Activated CD4-positive, alpha-beta memory T cell treated with anti-CD3 and anti-CD28 coated beads, Interleukin-2, amount 10 ng/mL, durations not matched to agents 7 days and 5 days (primary cell): Measurements from ENCODE around the gene JAM3. TPM values are rescaled to one million over a fixed set of nuclear protein-coding genes. Genes with fewer than 3 reads are reported as not detected.
"Not testable (repeated sequence)": the region's sequence is repeated elsewhere in the genome, so short reads cannot be mapped to it uniquely, and the experiment has no call there.

Experiments
- CTCF ChIA-PET: fragments of 350-600 bp; sonication (Branson Sonifier 250); formaldehyde crosslinking; loops from one replicate; lab custom pipeline; 2021; ENCODE audit warnings: antibody characterized with exemption, inconsistent platforms; lab: Charles Lee
- POLR2A ChIA-PET: fragments of 350-600 bp; sonication (Branson Sonifier 250); formaldehyde crosslinking; loops from one replicate; lab custom pipeline; 2021; ENCODE audit warnings: antibody characterized with exemption; lab: Charles Lee
- DNase-seq: peaks from one replicate; pipeline ENCODE4 v3.0.0-alpha.2; 2020
- H3K27ac Mint-ChIP-seq: one replicate; pipeline ENCODE4 v1.8.0; 2021; ENCODE audit warnings: mild to moderate bottlenecking, mixed read lengths
- H3K27me3 Mint-ChIP-seq: one replicate; pipeline ENCODE4 v1.8.0; 2021; ENCODE audit warnings: mixed read lengths
- H3K36me3 Mint-ChIP-seq: one replicate; pipeline ENCODE4 v1.8.0; 2021; ENCODE audit warnings: low read depth, mixed read lengths
- H3K4me1 Mint-ChIP-seq: one replicate; pipeline ENCODE4 v1.8.0; 2021; ENCODE audit warnings: mixed read lengths
- H3K4me3 Mint-ChIP-seq: one replicate; pipeline ENCODE4 v1.8.0; 2021; ENCODE audit warnings: mild to moderate bottlenecking, mixed read lengths
- H3K9me3 Mint-ChIP-seq: one replicate; pipeline ENCODE4 v1.8.0; 2021; ENCODE audit warnings: mixed read lengths
- total RNA-seq, 2 experiments: library from RNA; stranded (reverse); gene quantifications; one replicate each; pipeline ENCODE4 v1.2.3, GENCODE V29; 2021

Gene JAM3
- total RNA-seq, 2 experiments from 2014 or later = 4.5 to 5.1 TPM

DNA sequence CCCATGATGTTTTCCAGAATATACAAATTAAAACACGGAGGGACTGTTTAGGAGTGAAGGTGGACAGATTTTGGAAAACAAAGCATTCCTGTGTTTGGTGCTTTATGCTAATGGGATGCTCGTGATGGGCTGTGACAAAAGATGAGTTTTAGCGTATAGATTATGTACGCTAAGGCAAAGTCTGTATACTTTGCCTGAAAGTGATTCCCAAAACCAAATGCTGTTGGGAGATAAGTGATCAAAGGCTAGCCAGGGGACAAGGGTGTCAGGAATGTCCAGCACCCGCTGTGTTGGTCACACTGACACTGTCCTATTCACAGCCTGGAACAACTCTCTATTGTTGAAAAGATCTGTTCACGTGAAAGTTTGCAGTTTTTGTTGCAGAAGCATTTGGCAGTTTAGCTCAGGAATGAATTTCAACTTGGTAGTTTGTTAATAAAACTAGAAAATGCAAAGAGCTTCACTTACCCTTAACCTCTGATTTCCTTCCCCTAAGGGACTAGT, 1.5 kb downstream of the JAM3 start:
- Mint-ChIP-seq H3K36me3 (no peaks in the 10 kb centered on the region), H3K9me3 (no peaks in the 10 kb centered on the region), H3K27ac (no peak overlapping the region), H3K27me3 (peaks cover 59% of the 10 kb centered on the region), H3K4me3 (no peak overlapping the region), H3K4me1 (peaks cover 7% of the 10 kb centered on the region)
- ChIA-PET POLR2A (interaction anchor here (1.2 kb wide), 1 partner anchor 155 kb away, joined by 3 read pairs; the partner anchor contains the start of gene VPS26B), CTCF (interaction anchor here (3.2 kb wide), 1 partner anchor 20 kb away, joined by 19 read pairs; no protein-coding TSS in a partner anchor)
- DNase-seq = no peak

DNA sequence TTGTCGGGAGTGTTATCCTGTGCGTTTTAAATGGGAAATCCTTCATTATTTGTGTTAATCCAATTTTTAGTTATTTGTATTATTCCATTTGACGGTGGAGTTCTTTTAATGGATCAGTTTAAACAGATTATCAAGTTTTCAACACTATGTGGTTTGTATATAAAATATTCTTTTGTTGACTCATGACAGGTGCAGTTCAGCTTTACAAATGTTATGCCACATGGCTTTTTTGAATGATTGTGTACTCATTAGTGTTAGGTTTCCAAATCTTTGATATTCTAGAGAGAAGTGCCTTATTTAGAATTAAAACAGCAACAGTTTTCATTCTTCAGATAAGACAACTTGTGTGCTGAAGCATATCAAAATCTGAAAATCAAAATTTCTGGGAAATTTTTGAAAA, 2.4 kb downstream of the JAM3 start:
- peaks cover 56% of the 10 kb centered on the region for H3K27me3 Mint-ChIP-seq
- ChIA-PET POLR2A (interaction anchor here (1.2 kb wide), 1 partner anchor 154 kb away, joined by 3 read pairs; the partner anchor contains the start of gene VPS26B), CTCF (interaction anchor here (1.3 to 1.4 kb wide), 3 partner anchors 17 to 27 kb away, joined by 3 to 6 read pairs (median 5); no protein-coding TSS in a partner anchor)

DNA sequence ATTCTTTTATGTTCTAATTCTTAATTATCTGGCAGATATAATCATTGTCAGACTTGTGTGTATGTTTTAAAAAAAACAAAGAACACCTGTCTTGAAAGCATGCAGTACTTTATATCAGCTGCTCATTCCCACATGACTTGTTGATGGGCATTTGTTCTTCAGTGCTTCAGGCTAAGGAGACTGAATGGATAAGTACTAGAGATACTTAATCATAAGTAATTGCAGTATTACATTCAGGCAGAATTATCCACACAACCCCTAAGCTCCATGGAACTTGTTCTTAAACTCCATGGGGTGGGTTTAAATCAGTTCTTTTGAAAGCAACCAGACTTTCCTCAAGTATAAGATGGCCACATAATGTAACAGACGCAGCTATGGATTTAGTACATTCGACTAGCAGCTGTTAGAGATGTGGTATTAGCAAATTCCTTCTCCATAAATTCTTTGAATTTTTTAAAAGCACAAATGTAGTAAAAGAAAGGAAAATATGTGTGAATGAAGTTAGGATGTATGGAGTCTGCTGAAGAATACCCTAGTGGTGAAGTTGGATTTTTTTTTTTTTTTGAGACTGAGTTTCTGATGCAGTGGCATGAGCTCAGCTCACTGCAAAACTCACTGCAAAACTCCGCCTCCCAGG, 3.0 kb downstream of the JAM3 start:
- no peaks in the 10 kb centered on the region for H3K9me3 Mint-ChIP-seq
- H3K4me1 Mint-ChIP-seq = peaks cover 7% of the 10 kb centered on the region
- POLR2A ChIA-PET = no interaction called here
- CTCF ChIA-PET = interaction anchor here (1.3 to 1.4 kb wide), 3 partner anchors 18 to 26 kb away, joined by 3 to 6 read pairs (median 5); no protein-coding TSS in a partner anchor
- H3K27me3 Mint-ChIP-seq = peaks cover 53% of the 10 kb centered on the region
- H3K36me3 Mint-ChIP-seq = no peaks in the 10 kb centered on the region
- no peak for DNase-seq
- no peak overlapping the region for H3K4me3 Mint-ChIP-seq
- H3K27ac Mint-ChIP-seq = no peak overlapping the region

More for the DNA sequence above, 2.4 kb downstream of the JAM3 start:
- no peak for DNase-seq
- H3K36me3 Mint-ChIP-seq = no peaks in the 10 kb centered on the region
- H3K4me3 Mint-ChIP-seq = no peak overlapping the region
- H3K27ac Mint-ChIP-seq = no peak overlapping the region
- no peaks in the 10 kb centered on the region for H3K9me3 Mint-ChIP-seq
- peaks cover 7% of the 10 kb centered on the region for H3K4me1 Mint-ChIP-seq

DNA sequence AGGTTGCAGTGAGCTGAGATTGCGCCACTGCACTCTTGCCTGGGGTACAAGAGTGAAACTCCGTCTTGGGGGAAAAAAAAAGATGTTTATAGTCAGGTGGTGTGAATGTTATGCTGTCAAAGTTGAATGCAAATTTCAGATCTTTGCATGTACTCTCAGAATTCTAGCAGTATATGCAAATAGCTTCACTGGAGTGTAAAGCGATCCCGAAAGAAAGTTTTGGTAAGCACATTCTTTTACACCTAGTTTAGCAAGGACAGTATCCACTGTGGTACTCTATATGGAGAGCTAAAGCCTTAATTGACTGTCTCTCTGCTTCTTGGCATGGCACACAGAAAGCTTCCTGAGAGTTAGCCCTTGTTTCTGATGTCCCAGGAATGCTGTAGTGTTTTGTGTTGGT, 4.0 kb downstream of the JAM3 start:
- Mint-ChIP-seq H3K36me3 (no peaks in the 10 kb centered on the region), H3K27me3 (peaks cover 45% of the 10 kb centered on the region), H3K9me3 (no peaks in the 10 kb centered on the region), H3K4me3 (no peak overlapping the region), H3K27ac (no peak overlapping the region), H3K4me1 (peaks cover 7% of the 10 kb centered on the region)
- ChIA-PET CTCF (interaction anchor here (1.3 kb wide), 2 partner anchors 23 to 25 kb away, joined by 5 to 6 read pairs; no protein-coding TSS in a partner anchor), POLR2A (interaction anchor here (0.6 kb wide), 1 partner anchor 36 kb away, joined by 3 read pairs; no protein-coding TSS in a partner anchor)
- no peak for DNase-seq

DNA sequence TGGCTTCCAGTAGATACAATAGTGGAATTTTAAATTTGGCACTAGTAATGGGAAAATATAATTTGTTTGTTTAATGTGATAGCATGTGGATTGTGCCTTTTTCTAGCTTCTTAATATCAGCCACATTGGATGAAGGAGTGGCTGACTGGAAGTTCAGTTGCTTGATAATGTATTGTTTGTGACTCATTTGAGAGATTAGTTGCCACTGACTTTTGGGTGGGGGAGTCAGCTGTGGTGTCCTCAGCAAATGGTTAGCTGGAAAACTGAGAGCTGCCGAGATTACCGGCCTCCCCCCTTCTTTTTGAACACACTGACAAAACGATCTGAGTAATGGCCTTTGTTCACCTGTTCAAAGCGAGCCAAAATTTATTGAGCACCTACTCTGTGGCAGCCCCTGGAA, 5.5 kb downstream of the JAM3 start:
- H3K4me3 Mint-ChIP-seq = no peak overlapping the region
- no peak for DNase-seq
- H3K36me3 Mint-ChIP-seq = no peaks in the 10 kb centered on the region
- H3K4me1 Mint-ChIP-seq = no peaks in the 10 kb centered on the region
- H3K9me3 Mint-ChIP-seq = no peaks in the 10 kb centered on the region
- ChIA-PET POLR2A (no interaction called here), CTCF (interaction anchor here (0.6 kb wide), 1 partner anchor 65 kb away, joined by 4 read pairs; no protein-coding TSS in a partner anchor)
- H3K27me3 Mint-ChIP-seq = peaks cover 38% of the 10 kb centered on the region
- no peak overlapping the region for H3K27ac Mint-ChIP-seq

DNA sequence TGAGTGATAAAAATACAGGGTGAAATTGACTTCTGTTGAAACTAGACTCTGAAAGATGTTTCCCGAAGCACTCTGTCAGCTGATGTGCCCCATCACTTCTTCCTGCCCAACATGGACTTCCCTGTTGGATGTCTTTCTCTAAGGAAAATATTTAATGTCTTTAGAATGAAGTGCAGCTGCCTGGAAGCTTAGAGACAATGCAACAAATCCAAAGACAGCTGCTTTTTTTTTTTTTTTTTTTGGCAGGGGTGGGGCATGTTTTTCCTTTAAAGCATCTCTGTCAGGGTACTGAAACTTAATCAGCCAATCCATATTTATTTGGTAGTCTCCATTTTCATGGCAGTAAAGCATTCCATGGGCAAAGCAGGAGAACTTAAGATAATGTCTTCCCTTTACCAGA, 5.9 kb downstream of the JAM3 start:
- H3K36me3 Mint-ChIP-seq = no peaks in the 10 kb centered on the region
- DNase-seq = no peak
- no peaks in the 10 kb centered on the region for H3K4me1 Mint-ChIP-seq
- POLR2A ChIA-PET = no interaction called here
- no peak overlapping the region for H3K27ac Mint-ChIP-seq
- H3K4me3 Mint-ChIP-seq = no peak overlapping the region
- no peaks in the 10 kb centered on the region for H3K9me3 Mint-ChIP-seq
- CTCF ChIA-PET = interaction anchor here (0.6 to 1.5 kb wide), 2 partner anchors 24 to 65 kb away, joined by 4 to 6 read pairs; no protein-coding TSS in a partner anchor
- H3K27me3 Mint-ChIP-seq = peaks cover 36% of the 10 kb centered on the region

DNA sequence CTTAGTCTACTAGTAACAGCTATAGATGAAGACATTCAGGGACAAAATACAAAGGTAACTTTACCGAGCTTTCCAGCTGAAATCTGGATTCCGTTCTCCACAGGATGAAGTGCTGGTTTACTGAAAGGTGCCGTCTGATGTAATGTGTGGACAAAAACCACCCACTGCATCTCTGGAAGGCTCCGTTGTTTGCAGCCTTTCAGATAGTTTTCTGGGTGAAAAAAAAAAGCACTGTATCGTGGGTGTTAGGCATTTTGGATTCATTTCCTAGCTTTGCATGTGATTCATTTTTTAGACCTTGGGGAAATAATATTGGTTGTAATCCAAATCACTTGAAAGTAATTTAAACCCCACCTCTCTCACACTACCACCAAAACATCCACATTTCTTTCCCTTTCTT, 10.4 kb downstream of the JAM3 start:
- no peak overlapping the region for H3K4me3 Mint-ChIP-seq
- peaks cover 10% of the 10 kb centered on the region for H3K27me3 Mint-ChIP-seq
- no peak for DNase-seq
- POLR2A ChIA-PET = no interaction called here
- CTCF ChIA-PET = interaction anchor here (2.2 kb wide), 1 partner anchor 29 kb away, joined by 6 read pairs; no protein-coding TSS in a partner anchor
- H3K9me3 Mint-ChIP-seq = peaks cover 16% of the 10 kb centered on the region
- H3K36me3 Mint-ChIP-seq = peaks cover 5% of the 10 kb centered on the region
- H3K27ac Mint-ChIP-seq = no peak overlapping the region
- no peaks in the 10 kb centered on the region for H3K4me1 Mint-ChIP-seq

DNA sequence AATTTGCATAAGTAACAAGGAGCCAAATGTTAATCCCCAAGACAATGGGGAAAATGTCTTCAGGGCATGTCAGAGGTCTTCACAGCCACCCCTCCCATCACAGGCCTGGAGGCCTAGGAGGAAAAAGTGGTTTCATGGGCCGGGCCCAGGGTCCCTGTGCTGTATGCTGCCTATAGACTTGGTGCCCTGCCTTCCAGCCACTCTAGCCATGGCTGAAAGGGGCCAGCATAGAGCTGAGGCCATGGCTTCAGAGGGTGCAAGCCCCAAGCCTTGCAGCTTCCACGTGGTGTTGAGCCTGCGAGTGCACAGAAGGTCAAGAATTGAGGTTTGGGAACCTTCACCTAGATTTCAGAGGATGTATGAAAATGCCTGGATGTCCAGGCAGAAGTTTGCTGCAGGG, 12.4 kb downstream of the JAM3 start:
- H3K27ac Mint-ChIP-seq, POLR2A ChIA-PET: not testable (repeated sequence)
- peaks cover 16% of the 10 kb centered on the region for H3K9me3 Mint-ChIP-seq

DNA sequence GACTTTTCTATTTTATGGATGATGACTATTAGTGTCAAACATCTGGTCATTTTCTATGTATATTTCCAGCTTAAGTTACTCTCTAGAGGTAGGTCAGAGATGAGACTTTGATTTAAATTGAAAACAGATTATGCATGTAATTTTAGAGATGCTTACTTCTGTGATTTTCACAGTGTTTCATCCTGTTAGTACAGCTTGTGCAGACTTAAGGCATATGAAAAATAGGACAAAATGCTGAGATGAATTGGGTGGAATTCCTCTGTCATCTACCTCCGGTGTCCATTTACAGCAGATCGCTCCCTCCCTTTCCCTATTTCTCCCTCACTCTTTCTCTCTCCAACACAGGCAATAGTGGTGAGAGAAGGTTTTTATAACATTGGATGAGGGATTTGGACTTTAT, 14.1 kb downstream of the JAM3 start:
- ChIA-PET CTCF (interaction anchor here (2.0 to 2.1 kb wide), 2 partner anchors 16 to 32 kb away, joined by 7 to 11 read pairs; no protein-coding TSS in a partner anchor), POLR2A (no interaction called here)
- H3K9me3 Mint-ChIP-seq = peaks cover 16% of the 10 kb centered on the region
- H3K4me3 Mint-ChIP-seq = no peak overlapping the region
- no peaks in the 10 kb centered on the region for H3K4me1 Mint-ChIP-seq
- no peak for DNase-seq
- H3K36me3 Mint-ChIP-seq = peaks cover 5% of the 10 kb centered on the region
- no peak overlapping the region for H3K27ac Mint-ChIP-seq
- H3K27me3 Mint-ChIP-seq = peaks cover 2% of the 10 kb centered on the region

More for the DNA sequence above, 12.4 kb downstream of the JAM3 start:
- not testable (repeated sequence) for DNase-seq, H3K4me1 Mint-ChIP-seq, H3K4me3 Mint-ChIP-seq, H3K36me3 Mint-ChIP-seq, H3K27me3 Mint-ChIP-seq
- CTCF ChIA-PET = interaction anchor here (2.1 kb wide), 1 partner anchor 31 kb away, joined by 11 read pairs; no protein-coding TSS in a partner anchor

DNA sequence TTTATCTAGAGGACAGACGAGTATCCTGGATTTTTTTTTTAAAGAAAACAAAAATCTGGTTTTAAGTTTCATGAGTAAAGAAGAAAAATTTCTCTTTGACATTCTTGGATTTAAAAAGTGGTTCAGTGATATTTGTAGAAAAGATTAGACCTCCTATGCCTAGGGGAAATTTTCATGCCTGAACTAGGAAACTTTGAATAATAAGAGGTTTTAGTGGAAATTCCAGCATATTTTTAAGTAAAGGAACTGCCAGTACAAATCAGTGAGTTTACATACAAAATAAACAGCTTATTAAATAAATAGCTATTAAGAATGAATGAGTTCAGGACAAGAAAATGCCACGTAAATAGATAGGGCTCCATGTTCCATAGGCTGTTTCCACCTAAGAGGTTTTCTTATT, 17.5 kb downstream of the JAM3 start:
- Mint-ChIP-seq H3K36me3 (no peaks in the 10 kb centered on the region), H3K27me3 (peaks cover 2% of the 10 kb centered on the region), H3K9me3 (peaks cover 10% of the 10 kb centered on the region), H3K4me3 (no peak overlapping the region), H3K27ac (no peak overlapping the region), H3K4me1 (no peaks in the 10 kb centered on the region)
- CTCF ChIA-PET = interaction anchor here (1.8 kb wide), 1 partner anchor 36 kb away, joined by 10 read pairs; no protein-coding TSS in a partner anchor
- POLR2A ChIA-PET = no interaction called here
- no peak for DNase-seq

DNA sequence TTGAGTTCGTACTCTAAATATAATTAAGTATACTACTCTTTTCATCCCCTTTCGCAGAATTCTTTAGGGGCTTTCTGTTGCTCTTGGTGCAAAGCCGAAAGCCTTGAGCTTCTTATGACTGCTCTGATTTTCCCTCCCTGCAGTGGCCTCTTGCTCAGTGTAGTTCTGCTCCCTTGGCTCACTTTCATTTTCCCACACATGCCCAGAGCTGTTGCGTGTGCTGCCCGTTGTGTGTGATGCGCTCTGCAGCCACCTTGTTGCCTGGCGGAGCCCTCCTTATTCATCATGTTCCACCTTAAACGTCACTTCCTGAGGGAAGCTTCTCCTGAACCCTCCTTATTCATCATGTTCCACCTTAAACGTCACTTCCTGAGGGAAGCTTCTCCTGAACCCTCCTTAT, 23.1 kb downstream of the JAM3 start:
- H3K27me3 Mint-ChIP-seq, H3K9me3 Mint-ChIP-seq, H3K36me3 Mint-ChIP-seq, H3K4me1 Mint-ChIP-seq, CTCF ChIA-PET, POLR2A ChIA-PET, DNase-seq, H3K27ac Mint-ChIP-seq, H3K4me3 Mint-ChIP-seq: not testable (repeated sequence)

DNA sequence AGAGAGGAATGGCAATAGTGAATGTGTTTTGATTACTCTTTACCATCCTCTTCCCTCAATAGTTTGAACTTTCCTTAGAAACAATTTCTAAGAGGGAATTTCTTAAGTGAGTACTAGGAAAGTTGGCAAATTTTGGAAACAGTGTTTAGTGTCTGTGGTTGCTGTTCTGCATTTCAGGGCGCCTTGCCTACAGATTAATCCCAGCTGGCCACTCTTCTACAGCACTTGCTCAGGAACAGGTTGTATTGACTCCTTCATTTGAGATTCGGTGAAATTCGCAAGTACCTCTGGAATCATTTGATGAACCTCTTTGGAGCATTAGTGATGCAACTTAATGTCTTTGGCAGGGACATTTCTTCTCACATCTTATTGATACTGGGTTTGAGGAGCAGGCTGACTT, 28.3 kb downstream of the JAM3 start:
- H3K4me1 Mint-ChIP-seq = no peaks in the 10 kb centered on the region
- no peak overlapping the region for H3K27ac Mint-ChIP-seq
- no peak for DNase-seq
- CTCF ChIA-PET = interaction anchor here (1.1 kb wide), 1 partner anchor 46 kb away, joined by 3 read pairs; no protein-coding TSS in a partner anchor
- H3K36me3 Mint-ChIP-seq = no peaks in the 10 kb centered on the region
- H3K9me3 Mint-ChIP-seq = no peaks in the 10 kb centered on the region
- H3K27me3 Mint-ChIP-seq = peaks cover 4% of the 10 kb centered on the region
- H3K4me3 Mint-ChIP-seq = no peak overlapping the region
- POLR2A ChIA-PET = no interaction called here

DNA sequence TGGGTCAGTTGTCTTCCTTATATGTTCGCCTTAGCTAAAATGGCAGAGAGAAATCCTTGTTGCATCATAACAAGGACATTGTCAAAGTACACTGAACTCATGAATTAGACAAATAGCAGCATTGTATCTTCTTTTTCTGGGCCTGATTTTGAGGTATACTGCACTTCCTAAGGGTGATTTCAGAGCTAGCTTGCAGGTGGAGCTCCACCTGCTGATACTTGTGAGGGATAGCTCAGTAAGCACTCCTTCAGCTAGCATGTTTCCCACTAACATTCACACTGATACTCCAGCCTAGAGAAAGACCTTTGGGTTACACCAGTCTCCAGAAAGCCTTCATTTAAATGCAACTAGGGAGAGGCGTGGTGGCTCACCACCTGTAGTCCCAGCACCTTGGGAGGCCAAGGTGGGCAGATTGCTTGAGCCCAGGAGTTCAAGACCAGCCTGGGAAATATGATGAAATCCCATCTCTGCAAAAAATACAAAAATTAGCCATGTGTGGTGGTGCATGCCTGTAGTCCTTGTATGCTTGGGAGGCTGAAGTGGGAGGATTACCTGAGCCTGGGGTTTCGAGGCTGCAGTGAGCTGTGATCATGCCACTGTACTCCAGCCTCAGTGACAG, 29.8 kb downstream of the JAM3 start:
- DNase-seq = no peak
- ChIA-PET CTCF (interaction anchor here (0.8 to 2.4 kb wide), 11 partner anchors 15 to 171 kb away, joined by 3 to 34 read pairs (median 3); no protein-coding TSS in a partner anchor), POLR2A (interaction anchor here (1.0 kb wide), 1 partner anchor 40 kb away, joined by 3 read pairs; no protein-coding TSS in a partner anchor)
- H3K27me3 Mint-ChIP-seq = peaks cover 4% of the 10 kb centered on the region
- H3K27ac Mint-ChIP-seq = no peak overlapping the region
- H3K4me1 Mint-ChIP-seq = no peaks in the 10 kb centered on the region
- H3K4me3 Mint-ChIP-seq = no peak overlapping the region
- H3K36me3 Mint-ChIP-seq = no peaks in the 10 kb centered on the region
- no peaks in the 10 kb centered on the region for H3K9me3 Mint-ChIP-seq
